Keratinocyte (primary cell): ENCODE measurements around the gene TMEM271. TPM values are rescaled to one million over a fixed set of nuclear protein-coding genes. Genes with fewer than 3 reads are reported as not detected.

Experiments
- DNase-seq: peaks from one replicate; pipeline ENCODE4 v3.0.0-alpha.2; 2011; ENCODE audit warnings: low read depth, missing footprints, low spot score
- FAIRE-seq: peaks from 2 replicates; lab custom pipeline; 2011; peaks lifted over from hg19 to GRCh38; lab: Jason Lieb, UNC
- H2AFZ ChIP-seq: 2 replicates; pipeline ENCODE4 v1.6.0; 2012; ENCODE audit warnings: low read length, control low read depth, inconsistent platforms; ENCODE audit not compliant: control insufficient read depth
- H3K27ac ChIP-seq: 2 replicates; pipeline ENCODE4 v1.5.1; 2011; ENCODE audit warnings: low read length; ENCODE audit not compliant: control insufficient read depth, insufficient read depth
- H3K27me3 ChIP-seq: 3 replicates; pipeline ENCODE4 v1.6.0; 2011; ENCODE audit warnings: low read length; ENCODE audit not compliant: control insufficient read depth, insufficient read depth; ENCODE audit errors: extremely low read depth
- H3K36me3 ChIP-seq, 2 experiments: 2 replicates in 1 of 2; 3 replicates in 1 of 2; pipeline ENCODE4 v1.5.1; 2011; ENCODE audit warnings: low read length in 2 of 2, mild to moderate bottlenecking in 1 of 2; ENCODE audit not compliant: control insufficient read depth in 2 of 2, insufficient read depth in 2 of 2; ENCODE audit errors: extremely low read depth in 1 of 2
- H3K4me1 ChIP-seq: 3 replicates; pipeline ENCODE4 v1.5.1; 2011; ENCODE audit warnings: low read length; ENCODE audit not compliant: control insufficient read depth, insufficient read depth; ENCODE audit errors: extremely low read depth
- H3K4me2 ChIP-seq: 3 replicates; pipeline ENCODE4 v1.6.0; 2011; ENCODE audit warnings: low read depth, low read length; ENCODE audit not compliant: control insufficient read depth, insufficient read depth; ENCODE audit errors: extremely low read depth
- H3K4me3 ChIP-seq, 3 experiments: fragments of 200-600 bp in 1 of 3; sonication (generic) in 1 of 3; 2 replicates in 2 of 3; 3 replicates in 1 of 3; pipeline ENCODE4 v1.5.1; 2011 to 2016; ENCODE audit warnings: low read length in 3 of 3, mild to moderate bottlenecking in 3 of 3, control low read depth in 2 of 3, inconsistent platforms in 1 of 3, low read depth in 1 of 3, mixed read lengths in 1 of 3, mixed run types in 1 of 3, moderate library complexity in 1 of 3; ENCODE audit not compliant: control insufficient read depth in 2 of 3, insufficient read depth in 2 of 3; ENCODE audit errors: extremely low read depth in 1 of 3
- H3K79me2 ChIP-seq: 2 replicates; pipeline ENCODE4 v1.6.0; 2012; ENCODE audit warnings: low read length; ENCODE audit not compliant: control insufficient read depth, insufficient read depth
- H3K9ac ChIP-seq: 3 replicates; pipeline ENCODE4 v1.6.0; 2011; ENCODE audit warnings: low read length; ENCODE audit not compliant: control insufficient read depth, insufficient read depth; ENCODE audit errors: extremely low read depth
- H3K9me1 ChIP-seq: 3 replicates; pipeline ENCODE4 v1.6.0; 2011; ENCODE audit warnings: low read length; ENCODE audit not compliant: control insufficient read depth, insufficient read depth; ENCODE audit errors: extremely low read depth
- H3K9me3 ChIP-seq: 2 replicates; pipeline ENCODE4 v1.5.1; 2012; ENCODE audit warnings: low read depth, low read length; ENCODE audit not compliant: control insufficient read depth
- H4K20me1 ChIP-seq: 3 replicates; pipeline ENCODE4 v1.6.0; 2011; ENCODE audit warnings: low read length; ENCODE audit not compliant: control insufficient read depth, insufficient read depth; ENCODE audit errors: extremely low read depth
- EZH2 ChIP-seq: IDR thresholded peaks from one replicate; pipeline ENCODE4 v1.6.1; 2012; ENCODE audit warnings: inconsistent platforms, mild to moderate bottlenecking, low read length, moderate library complexity
- dilution Hi-C: fragments of 300-500 bp; cut with MboI; formaldehyde crosslinking; loops from one replicate; pipeline ENCODE4 v1.7.0; 2020; ENCODE audit warnings: low sequenced_read_pairs; ENCODE audit not compliant: extremely low pct_ligation_motif_present
- polyA plus RNA-seq, 5 experiments: library from polyadenylated mRNA; depleted of rRNA in 3 of 5; stranded (reverse) in 3 of 5; stranded (forward) in 1 of 5; unstranded in 1 of 5; fragments of >200 nt; gene quantifications; 1 replicate in 1 of 5; 2 replicates in 3 of 5; 3 replicates in 1 of 5; pipeline versions ENCODE4 v1.2.1 to v1.2.3, GENCODE V29; 2011 to 2012; ENCODE audit warnings: missing spikeins in 2 of 5, low read depth in 1 of 5, low replicate concordance in 1 of 5
- TF ChIP-seq, protein P1 (sequence below), 3 experiments: IDR thresholded peaks in 1 of 3; conservative IDR thresholded peaks in 1 of 3; optimal IDR thresholded peaks in 1 of 3; 2 replicates in 2 of 3; 3 replicates in 1 of 3; pipeline versions ENCODE3 to v1.5.1; 2011; ENCODE audit warnings: low read length in 3 of 3, mild to moderate bottlenecking in 3 of 3, moderate library complexity in 2 of 3, control low read depth in 1 of 3, inconsistent platforms in 1 of 3; ENCODE audit not compliant: insufficient read depth in 2 of 3; ENCODE audit errors: extremely low read depth in 1 of 3

Gene TMEM271
- polyA plus RNA-seq, 1 donor (not counting 4 experiments of a cell fraction or from before 2014, with no cell fraction given) = not detected

- no peak for DNase-seq
- Histone ChIP-seq H3K4me2 (no peak overlapping the region), H3K9me1 (no peaks in the 10 kb centered on the region)
These were observed 14.7 kb downstream of the TMEM271 start for GRCh38 chr4:561426-561825.

DNA sequence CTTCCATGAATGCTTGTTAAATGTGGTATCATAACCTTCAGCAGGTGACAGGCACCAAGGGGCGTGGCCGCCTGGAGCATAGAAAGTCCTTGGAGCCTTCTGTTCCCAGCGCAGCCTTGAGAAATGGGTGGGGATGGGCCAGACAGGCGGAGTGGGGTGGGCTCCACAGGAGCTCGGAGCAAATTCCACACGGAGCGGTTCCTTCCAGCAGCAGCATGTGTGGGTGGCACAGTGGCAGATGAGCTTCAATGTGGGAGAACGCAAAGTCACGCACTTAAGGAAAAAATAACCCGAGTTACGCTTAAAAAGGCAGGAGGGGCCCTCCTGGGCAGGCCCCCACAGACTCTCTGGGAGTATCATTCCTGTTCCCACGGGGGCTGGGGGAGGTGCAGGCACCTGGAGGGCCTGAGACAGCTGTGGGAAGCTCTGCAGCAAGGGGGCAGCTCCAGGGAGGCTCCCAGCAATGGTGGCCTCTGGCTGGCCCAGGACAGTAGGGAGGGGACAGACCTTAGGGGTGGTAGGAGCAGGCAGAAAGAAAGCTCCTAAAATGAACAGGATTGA, 15.3 kb downstream of the TMEM271 start:
- Histone ChIP-seq H3K9me1 (no peaks in the 10 kb centered on the region), H3K36me3 (no peaks in the 10 kb centered on the region), H3K27ac (no peak overlapping the region), H3K4me1 (peaks cover 2% of the 10 kb centered on the region), H3K79me2 (no peaks in the 10 kb centered on the region), H3K9ac (no peak overlapping the region), H3K4me3 (no peak overlapping the region), H3K27me3 (peaks cover 15% of the 10 kb centered on the region), H3K9me3 (no peaks in the 10 kb centered on the region), H4K20me1 (no peaks in the 10 kb centered on the region), H3K4me2 (no peak overlapping the region), H2AFZ (no peak overlapping the region)
- TF ChIP-seq EZH2 = peak; percentile 13
- TF ChIP-seq, protein P1, sequence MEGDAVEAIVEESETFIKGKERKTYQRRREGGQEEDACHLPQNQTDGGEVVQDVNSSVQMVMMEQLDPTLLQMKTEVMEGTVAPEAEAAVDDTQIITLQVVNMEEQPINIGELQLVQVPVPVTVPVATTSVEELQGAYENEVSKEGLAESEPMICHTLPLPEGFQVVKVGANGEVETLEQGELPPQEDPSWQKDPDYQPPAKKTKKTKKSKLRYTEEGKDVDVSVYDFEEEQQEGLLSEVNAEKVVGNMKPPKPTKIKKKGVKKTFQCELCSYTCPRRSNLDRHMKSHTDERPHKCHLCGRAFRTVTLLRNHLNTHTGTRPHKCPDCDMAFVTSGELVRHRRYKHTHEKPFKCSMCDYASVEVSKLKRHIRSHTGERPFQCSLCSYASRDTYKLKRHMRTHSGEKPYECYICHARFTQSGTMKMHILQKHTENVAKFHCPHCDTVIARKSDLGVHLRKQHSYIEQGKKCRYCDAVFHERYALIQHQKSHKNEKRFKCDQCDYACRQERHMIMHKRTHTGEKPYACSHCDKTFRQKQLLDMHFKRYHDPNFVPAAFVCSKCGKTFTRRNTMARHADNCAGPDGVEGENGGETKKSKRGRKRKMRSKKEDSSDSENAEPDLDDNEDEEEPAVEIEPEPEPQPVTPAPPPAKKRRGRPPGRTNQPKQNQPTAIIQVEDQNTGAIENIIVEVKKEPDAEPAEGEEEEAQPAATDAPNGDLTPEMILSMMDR (optimal IDR thresholded peaks at IDR 0.05 in 1 of 3, IDR thresholded peaks at IDR 0.05 in 1 of 3, conservative IDR thresholded peaks at IDR 0.05 in 1 of 3; ENCODE audit: extremely low read depth in 1 of 3, insufficient read depth in 2 of 3, low read length in 3 of 3) = no peak
- dilution Hi-C loops = no loop called here
- no peak for DNase-seq
- FAIRE-seq = no peak

More at GRCh38 chr4:561426-561825, 14.7 kb downstream of the TMEM271 start:
- FAIRE-seq = no peak
- Histone ChIP-seq H3K79me2 (no peaks in the 10 kb centered on the region), H3K9me3 (no peaks in the 10 kb centered on the region), H3K27ac (no peak overlapping the region), H3K27me3 (peaks cover 15% of the 10 kb centered on the region), H3K36me3 (no peaks in the 10 kb centered on the region), H4K20me1 (no peaks in the 10 kb centered on the region), H2AFZ (no peak overlapping the region), H3K4me1 (peaks cover 2% of the 10 kb centered on the region), H3K4me3 (no peak overlapping the region), H3K9ac (no peak overlapping the region)
- dilution Hi-C loops = no loop called here
- TF ChIP-seq EZH2 = no peak
- TF ChIP-seq, protein P1 (optimal IDR thresholded peaks at IDR 0.05 in 1 of 3, IDR thresholded peaks at IDR 0.05 in 1 of 3, conservative IDR thresholded peaks at IDR 0.05 in 1 of 3; ENCODE audit: extremely low read depth in 1 of 3, insufficient read depth in 2 of 3, low read length in 3 of 3) = no peak
